Endodermal cell (in vitro differentiated cells): ENCODE results near the gene PDGFA. TPM values are rescaled to one million over a fixed set of nuclear protein-coding genes. Genes with fewer than 3 reads are reported as not detected.

ENCODE experiments used
- DNase-seq: peaks from one replicate; pipeline ENCODE4 v3.0.0-alpha.2; 2017
- H3K27ac ChIP-seq: 2 replicates; pipeline ENCODE4 v1.5.1; 2013; ENCODE audit warnings: mild to moderate bottlenecking, low read depth, low read length, moderate library complexity
- H3K27me3 ChIP-seq: 2 replicates; pipeline ENCODE4 v1.6.1; 2013; ENCODE audit warnings: mild to moderate bottlenecking, low read length, moderate library complexity; ENCODE audit not compliant: insufficient read depth, control insufficient read depth, poor library complexity, severe bottlenecking
- H3K36me3 ChIP-seq: 2 replicates; pipeline ENCODE4 v1.7.0; 2013; ENCODE audit warnings: mild to moderate bottlenecking, low read length, moderate library complexity; ENCODE audit not compliant: control insufficient read depth, insufficient read depth
- H3K4me1 ChIP-seq: one replicate; pipeline ENCODE4 v1.7.0; 2013; ENCODE audit warnings: low read length; ENCODE audit not compliant: control insufficient read depth, insufficient read depth
- H3K4me3 ChIP-seq: 2 replicates; pipeline ENCODE4 v1.5.1; 2013; ENCODE audit warnings: mild to moderate bottlenecking, low read length, moderate library complexity
- H3K9ac ChIP-seq: 2 replicates; pipeline ENCODE4 v1.6.1; 2013; ENCODE audit warnings: mild to moderate bottlenecking, low read length, moderate library complexity; ENCODE audit not compliant: poor library complexity, severe bottlenecking; ENCODE audit errors: extremely low read depth
- H3K9me3 ChIP-seq: 2 replicates; pipeline ENCODE4 v1.6.1; 2013; ENCODE audit warnings: mild to moderate bottlenecking, low read length, moderate library complexity; ENCODE audit not compliant: control insufficient read depth
- H3K27ac Mint-ChIP-seq: 2 replicates; pipeline ENCODE4 v1.8.0; 2020; ENCODE audit warnings: mixed read lengths
- H3K27me3 Mint-ChIP-seq: 2 replicates; pipeline ENCODE4 v1.8.0; 2021; ENCODE audit warnings: mild to moderate bottlenecking, mixed read lengths; ENCODE audit not compliant: insufficient read depth
- H3K36me3 Mint-ChIP-seq: 2 replicates; pipeline ENCODE4 v1.8.0; 2020; ENCODE audit warnings: low read depth, mixed read lengths
- H3K4me1 Mint-ChIP-seq: 2 replicates; pipeline ENCODE4 v1.8.0; 2020; ENCODE audit warnings: mixed read lengths
- H3K4me3 Mint-ChIP-seq: 2 replicates; pipeline ENCODE4 v1.8.0; 2020; ENCODE audit warnings: mild to moderate bottlenecking, moderate library complexity, mixed read lengths
- H3K9me3 Mint-ChIP-seq: 2 replicates; pipeline ENCODE4 v1.8.0; 2020; ENCODE audit warnings: mild to moderate bottlenecking, mixed read lengths
- WGBS, 2 experiments: methylation state at CpG; one replicate each; pipeline versions ENCODE4 v1.1.5 to v1.1.7; 2013; ENCODE audit warnings: missing lambda C conversion rate in 2 of 2, mixed read lengths in 1 of 2; ENCODE audit not compliant: insufficient coverage in 1 of 2, insufficient read length in 1 of 2; 5-methylcytosine and 5-hydroxymethylcytosine counted together
- total RNA-seq, 2 donors: library from RNA; stranded (reverse); fragmentation: NEBNext Ultra II Directional in 1 of 2; extraction: Animal tissue kit (Norgen Biotek cat#: 25700) in 1 of 2; gene quantifications; 2 replicates in 1 of 2; 3 replicates in 1 of 2; pipeline ENCODE4 v1.2.1, GENCODE V29; 2021
- TF ChIP-seq, protein P1 (sequence below): fragments of 200-600 bp; sonication (generic); conservative IDR thresholded peaks from 2 replicates; pipeline ENCODE4 v1.5.0; 2021; ENCODE audit warnings: antibody characterized with exemption, mild to moderate bottlenecking

The PDGFA gene
- total RNA-seq, 2 donors from 2014 or later: 11.9 to 24.1 TPM

DNA sequence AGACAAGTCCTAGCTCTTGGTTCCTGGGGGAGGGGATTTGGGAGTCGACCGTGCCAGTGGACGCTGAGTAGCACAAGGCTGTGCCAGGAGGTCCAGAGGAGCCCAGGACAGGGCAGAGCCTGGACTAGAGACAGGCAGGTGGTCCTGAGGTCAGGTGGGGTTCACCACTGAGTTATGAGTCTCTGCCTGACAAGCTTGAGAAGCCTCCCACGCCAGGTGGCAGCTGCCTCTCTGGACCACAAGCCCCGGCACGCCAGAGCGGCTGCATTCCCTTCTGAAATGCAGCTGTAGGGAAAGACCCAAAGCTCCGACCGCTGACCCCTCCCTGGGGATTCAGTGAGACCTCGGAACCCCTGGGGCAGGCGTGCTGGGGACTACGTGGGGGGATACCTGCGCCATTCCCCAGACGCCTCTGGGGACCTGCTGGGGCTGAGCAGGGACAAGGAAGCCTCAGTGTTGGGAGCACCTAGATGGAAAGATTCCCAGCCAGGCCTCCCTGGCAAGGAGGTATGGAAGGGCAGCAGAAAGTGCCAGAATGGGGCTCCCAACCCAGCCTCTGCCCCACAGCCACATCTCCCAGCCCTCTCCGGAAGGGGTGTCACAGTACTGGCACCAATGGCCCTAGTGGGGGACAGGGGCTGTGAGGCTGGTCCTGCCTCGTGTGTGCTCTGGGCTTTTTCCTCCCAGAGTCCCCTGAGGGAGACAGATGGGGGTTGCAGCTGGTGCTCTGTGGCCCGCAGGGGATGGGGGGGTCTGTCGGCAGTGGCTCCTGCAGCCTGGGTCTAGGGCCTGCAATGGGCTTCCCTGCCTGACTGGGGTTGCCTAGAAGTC, 29.0 kb downstream of the PDGFA start:
- Histone ChIP-seq H3K4me3 (no peak overlapping the region), H3K36me3 (no peaks in the 10 kb centered on the region), H3K4me1 (peaks cover 3% of the 10 kb centered on the region), H3K9me3 (no peaks in the 10 kb centered on the region), H3K27me3 (no peaks in the 10 kb centered on the region), H3K27ac (no peak overlapping the region), H3K9ac (no peak overlapping the region)
- H3K9me3 Mint-ChIP-seq: peaks cover 3% of the 10 kb centered on the region
- no peak overlapping the region for H3K4me3 Mint-ChIP-seq
- no peak overlapping the region for H3K27ac Mint-ChIP-seq
- 93% methylated on average over 12 to 18 of the region's 18 CpGs for WGBS, 2 experiments
- no peaks in the 10 kb centered on the region for H3K36me3 Mint-ChIP-seq
- DNase-seq: no peak
- H3K4me1 Mint-ChIP-seq: peaks cover 5% of the 10 kb centered on the region
- TF ChIP-seq, protein P1, sequence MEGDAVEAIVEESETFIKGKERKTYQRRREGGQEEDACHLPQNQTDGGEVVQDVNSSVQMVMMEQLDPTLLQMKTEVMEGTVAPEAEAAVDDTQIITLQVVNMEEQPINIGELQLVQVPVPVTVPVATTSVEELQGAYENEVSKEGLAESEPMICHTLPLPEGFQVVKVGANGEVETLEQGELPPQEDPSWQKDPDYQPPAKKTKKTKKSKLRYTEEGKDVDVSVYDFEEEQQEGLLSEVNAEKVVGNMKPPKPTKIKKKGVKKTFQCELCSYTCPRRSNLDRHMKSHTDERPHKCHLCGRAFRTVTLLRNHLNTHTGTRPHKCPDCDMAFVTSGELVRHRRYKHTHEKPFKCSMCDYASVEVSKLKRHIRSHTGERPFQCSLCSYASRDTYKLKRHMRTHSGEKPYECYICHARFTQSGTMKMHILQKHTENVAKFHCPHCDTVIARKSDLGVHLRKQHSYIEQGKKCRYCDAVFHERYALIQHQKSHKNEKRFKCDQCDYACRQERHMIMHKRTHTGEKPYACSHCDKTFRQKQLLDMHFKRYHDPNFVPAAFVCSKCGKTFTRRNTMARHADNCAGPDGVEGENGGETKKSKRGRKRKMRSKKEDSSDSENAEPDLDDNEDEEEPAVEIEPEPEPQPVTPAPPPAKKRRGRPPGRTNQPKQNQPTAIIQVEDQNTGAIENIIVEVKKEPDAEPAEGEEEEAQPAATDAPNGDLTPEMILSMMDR: no peak
- no peaks in the 10 kb centered on the region for H3K27me3 Mint-ChIP-seq

DNA sequence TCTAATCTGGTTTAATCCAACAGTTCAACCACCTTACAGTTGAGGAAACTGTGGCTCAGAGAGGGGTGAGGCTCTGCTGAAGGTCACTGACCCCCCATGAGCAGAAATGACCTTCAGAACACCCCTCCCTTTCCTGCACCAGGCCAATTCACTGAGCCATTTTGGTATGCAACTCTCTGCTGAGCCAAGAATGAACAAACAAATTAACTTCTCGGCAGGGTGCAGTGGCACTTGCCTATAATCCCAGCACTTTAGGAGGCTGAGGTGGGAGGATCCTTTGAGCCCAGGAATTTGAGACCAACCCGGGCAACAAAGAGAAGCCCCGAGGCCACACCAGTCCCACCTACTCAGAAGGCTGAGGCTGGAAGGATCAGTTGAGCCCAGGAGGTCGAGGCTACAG, 29.8 kb downstream of the PDGFA start:
- Mint-ChIP-seq H3K27me3 (no peaks in the 10 kb centered on the region), H3K4me1 (peaks cover 11% of the 10 kb centered on the region), H3K4me3 (no peak overlapping the region), H3K36me3 (no peaks in the 10 kb centered on the region), H3K9me3 (peaks cover 3% of the 10 kb centered on the region), H3K27ac (no peak overlapping the region)
- H3K36me3 ChIP-seq: no peaks in the 10 kb centered on the region
- H3K27me3 ChIP-seq: no peaks in the 10 kb centered on the region
- H3K9me3 ChIP-seq: no peaks in the 10 kb centered on the region
- H3K4me3 ChIP-seq: no peak overlapping the region
- WGBS, 2 experiments: 73 to 79% methylated on average over 2 to 4 of the region's 4 CpGs
- no peak for DNase-seq
- H3K4me1 ChIP-seq: peaks cover 3% of the 10 kb centered on the region
- no peak overlapping the region for H3K27ac ChIP-seq
- TF ChIP-seq, protein P1: no peak
- H3K9ac ChIP-seq: no peak overlapping the region

DNA sequence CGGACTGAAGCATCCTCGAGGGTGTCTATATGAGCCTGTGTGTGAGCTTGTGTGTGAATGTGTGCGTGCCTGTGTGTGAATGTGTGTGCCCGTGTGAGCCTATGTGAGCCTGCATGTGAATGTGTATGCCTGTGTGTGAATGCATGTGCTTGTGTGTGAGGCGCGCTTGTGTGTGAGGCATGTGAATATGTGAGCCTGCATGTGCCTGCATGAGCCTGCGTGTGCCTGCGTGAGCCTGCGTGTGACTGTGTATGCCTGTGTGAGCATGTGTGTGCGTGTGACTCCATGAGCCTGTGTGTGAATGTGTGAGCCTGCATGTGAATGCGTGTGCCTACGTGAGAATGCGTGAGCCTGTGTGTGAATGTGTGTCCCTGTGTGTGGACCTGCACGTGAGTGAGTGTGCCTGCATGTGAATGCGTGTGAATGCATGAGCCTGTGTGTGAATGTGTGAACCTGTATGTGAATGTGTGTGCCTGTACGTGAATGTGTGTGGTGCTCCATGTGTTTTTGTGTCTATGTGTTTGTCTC, 33.4 kb downstream of the PDGFA start:
- TF ChIP-seq, protein P1: no peak
- Histone ChIP-seq H3K9me3 (no peaks in the 10 kb centered on the region), H3K36me3 (no peaks in the 10 kb centered on the region), H3K4me1 (no peaks in the 10 kb centered on the region), H3K9ac (no peak overlapping the region), H3K27ac (no peak overlapping the region), H3K27me3 (no peaks in the 10 kb centered on the region), H3K4me3 (no peak overlapping the region)
- no peak overlapping the region for H3K27ac Mint-ChIP-seq
- H3K4me1 Mint-ChIP-seq: peaks cover 6% of the 10 kb centered on the region
- peaks cover 3% of the 10 kb centered on the region for H3K9me3 Mint-ChIP-seq
- no peaks in the 10 kb centered on the region for H3K36me3 Mint-ChIP-seq
- peaks cover 7% of the 10 kb centered on the region for H3K27me3 Mint-ChIP-seq
- 83 to 87% methylated on average over 8 to 16 of the region's 16 CpGs for WGBS, 2 experiments
- no peak overlapping the region for H3K4me3 Mint-ChIP-seq
- no peak for DNase-seq
